Measurements from ENCODE around the gene RXRG.

RXRG gene

GRCh38 chr1:165487921-165488320, 43.0 kb upstream of the RXRG start:
- no peaks in the 10 kb centered on the region for H3K4me1 ChIP-seq (ENCODE audit: insufficient read depth, low read length)
- ATAC-seq (ENCODE audit: insufficient read depth, low read depth) (no peak), DNase-seq (no peak)
- H3K9me3 ChIP-seq (ENCODE audit: insufficient read depth, low read length, severe bottlenecking) = no peaks in the 10 kb centered on the region
- H3K27ac ChIP-seq (ENCODE audit: low read length) = no peak overlapping the region
- H2AFZ ChIP-seq (ENCODE audit: low read depth, low read length) = no peak overlapping the region
- no peaks in the 10 kb centered on the region for H3K36me3 ChIP-seq (ENCODE audit: insufficient read depth, low read length)
- H3K79me2 ChIP-seq (ENCODE audit: insufficient read depth, low read length) = no peaks in the 10 kb centered on the region
- H3K4me2 ChIP-seq (ENCODE audit: insufficient read depth, low read length) = no peak overlapping the region
- H3K27me3 ChIP-seq (ENCODE audit: insufficient read depth, low read length, poor library complexity) = peaks cover 33% of the 10 kb centered on the region
- H3K9ac ChIP-seq (ENCODE audit: low read depth, low read length) = no peak overlapping the region
- H3K4me3 ChIP-seq (ENCODE audit: low read depth in 1 of 2, low read length in 2 of 2) = no peak overlapping the region
- H4K20me1 ChIP-seq (ENCODE audit: insufficient read depth, low read length) = no peaks in the 10 kb centered on the region
- no peak for TF ChIP-seq EZH2 (IDR thresholded peaks at IDR 0.05; ENCODE audit: borderline replicate concordance, low read depth, low read length, severe bottlenecking)
- no peak for TF ChIP-seq CTCF (IDR thresholded peaks at IDR 0.05; ENCODE audit: borderline replicate concordance, extremely low read depth, low read length, poor library complexity, severe bottlenecking)

- no peak overlapping the region for H3K4me2 ChIP-seq (ENCODE audit: insufficient read depth, low read length)
- H3K4me1 ChIP-seq (ENCODE audit: insufficient read depth, low read length) = no peaks in the 10 kb centered on the region
- no peaks in the 10 kb centered on the region for H3K79me2 ChIP-seq (ENCODE audit: insufficient read depth, low read length)
- ATAC-seq (ENCODE audit: insufficient read depth, low read depth) = no peak
- no peaks in the 10 kb centered on the region for H3K9me3 ChIP-seq (ENCODE audit: insufficient read depth, low read length, severe bottlenecking)
- no peak overlapping the region for H3K4me3 ChIP-seq (ENCODE audit: low read depth in 1 of 2, low read length in 2 of 2)
- H3K36me3 ChIP-seq (ENCODE audit: insufficient read depth, low read length) = no peaks in the 10 kb centered on the region
- DNase-seq = no peak
- H2AFZ ChIP-seq (ENCODE audit: low read depth, low read length) = no peak overlapping the region
- H3K9ac ChIP-seq (ENCODE audit: low read depth, low read length) = no peak overlapping the region
- TF ChIP-seq EZH2 (IDR thresholded peaks at IDR 0.05; ENCODE audit: borderline replicate concordance, low read depth, low read length, severe bottlenecking) (no peak), CTCF (IDR thresholded peaks at IDR 0.05; ENCODE audit: borderline replicate concordance, extremely low read depth, low read length, poor library complexity, severe bottlenecking) (no peak)
- H4K20me1 ChIP-seq (ENCODE audit: insufficient read depth, low read length) = no peaks in the 10 kb centered on the region
- H3K27ac ChIP-seq (ENCODE audit: low read length) = no peak overlapping the region
- H3K27me3 ChIP-seq (ENCODE audit: insufficient read depth, low read length, poor library complexity) = peaks cover 25% of the 10 kb centered on the region
These were observed 41.7 kb upstream of the RXRG start for GRCh38 chr1:165486663-165487062.

- H3K27ac ChIP-seq (ENCODE audit: low read length) = no peak overlapping the region
- TF ChIP-seq EZH2 (IDR thresholded peaks at IDR 0.05; ENCODE audit: borderline replicate concordance, low read depth, low read length, severe bottlenecking) (no peak), CTCF (IDR thresholded peaks at IDR 0.05; ENCODE audit: borderline replicate concordance, extremely low read depth, low read length, poor library complexity, severe bottlenecking) (no peak)
These were observed 40.8 kb upstream of the RXRG start for GRCh38 chr1:165485716-165486115.

GRCh38 chr1:165484532-165484931, 39.6 kb upstream of the RXRG start:
- Histone ChIP-seq H3K27me3 (ENCODE audit: insufficient read depth, low read length, poor library complexity) (peaks cover 13% of the 10 kb centered on the region), H3K27ac (ENCODE audit: low read length) (no peak overlapping the region), H3K36me3 (ENCODE audit: insufficient read depth, low read length) (no peaks in the 10 kb centered on the region), H2AFZ (ENCODE audit: low read depth, low read length) (no peak overlapping the region), H3K4me2 (ENCODE audit: insufficient read depth, low read length) (no peak overlapping the region), H3K79me2 (ENCODE audit: insufficient read depth, low read length) (no peaks in the 10 kb centered on the region), H3K4me1 (ENCODE audit: insufficient read depth, low read length) (no peaks in the 10 kb centered on the region), H4K20me1 (ENCODE audit: insufficient read depth, low read length) (no peaks in the 10 kb centered on the region), H3K4me3 (ENCODE audit: low read depth in 1 of 2, low read length in 2 of 2) (no peak overlapping the region), H3K9me3 (ENCODE audit: insufficient read depth, low read length, severe bottlenecking) (no peaks in the 10 kb centered on the region), H3K9ac (ENCODE audit: low read depth, low read length) (no peak overlapping the region)
- DNase-seq (no peak), ATAC-seq (ENCODE audit: insufficient read depth, low read depth) (no peak)
- TF ChIP-seq EZH2 (IDR thresholded peaks at IDR 0.05; ENCODE audit: borderline replicate concordance, low read depth, low read length, severe bottlenecking) (no peak), CTCF (IDR thresholded peaks at IDR 0.05; ENCODE audit: borderline replicate concordance, extremely low read depth, low read length, poor library complexity, severe bottlenecking) (no peak)

More at GRCh38 chr1:165485716-165486115, 40.8 kb upstream of the RXRG start:
- ATAC-seq (ENCODE audit: insufficient read depth, low read depth) (no peak), DNase-seq (no peak)
- H3K27me3 ChIP-seq (ENCODE audit: insufficient read depth, low read length, poor library complexity) = peaks cover 19% of the 10 kb centered on the region
- H4K20me1 ChIP-seq (ENCODE audit: insufficient read depth, low read length) = no peaks in the 10 kb centered on the region
- H3K79me2 ChIP-seq (ENCODE audit: insufficient read depth, low read length) = no peaks in the 10 kb centered on the region
- no peak overlapping the region for H2AFZ ChIP-seq (ENCODE audit: low read depth, low read length)
- no peak overlapping the region for H3K4me3 ChIP-seq (ENCODE audit: low read depth in 1 of 2, low read length in 2 of 2)
- H3K4me2 ChIP-seq (ENCODE audit: insufficient read depth, low read length) = no peak overlapping the region
- no peaks in the 10 kb centered on the region for H3K36me3 ChIP-seq (ENCODE audit: insufficient read depth, low read length)
- no peak overlapping the region for H3K9ac ChIP-seq (ENCODE audit: low read depth, low read length)
- H3K9me3 ChIP-seq (ENCODE audit: insufficient read depth, low read length, severe bottlenecking) = no peaks in the 10 kb centered on the region
- no peaks in the 10 kb centered on the region for H3K4me1 ChIP-seq (ENCODE audit: insufficient read depth, low read length)
